Spleen (tissue), 7 donors: ENCODE data around the gene JAKMIP3.

Experiments
- POLR2A ChIP-seq, 3 donors: fragments of 450-650 bp; IDR thresholded peaks; one replicate each; pipeline ENCODE4 v1.5.1; 2017; ENCODE audit warnings: antibody characterized with exemption in 3 of 3, mild to moderate bottlenecking in 1 of 3
- POLR2AphosphoS5 ChIP-seq, 3 donors: sonication (generic); formaldehyde crosslinking; IDR thresholded peaks; one replicate each; pipeline ENCODE4 v1.5.1; 2017; ENCODE audit warnings: antibody characterized with exemption in 3 of 3
- TF ChIP-seq, protein P1 (sequence below), 11 experiments: fragments of 200-600 bp in 7 of 11; fragments of 450-650 bp in 4 of 11; sonication (generic) in 4 of 11; IDR thresholded peaks in 8 of 11; conservative IDR thresholded peaks in 3 of 11; 1 replicate in 7 of 11; 2 replicates in 4 of 11; pipeline versions ENCODE4 v1.4.0 to v1.8.0; 2016 to 2021; ENCODE audit warnings: antibody characterized with exemption in 11 of 11, inconsistent platforms in 4 of 11, mild to moderate bottlenecking in 1 of 11
- donor health status: DM: no; HTN: no; CAD: no; lungs with moderate emphysema.
- donor health status: DM: no; HTN: no; CAD: no.
- donor health status: DM: no; HTN: no; CAD: no.

DNA sequence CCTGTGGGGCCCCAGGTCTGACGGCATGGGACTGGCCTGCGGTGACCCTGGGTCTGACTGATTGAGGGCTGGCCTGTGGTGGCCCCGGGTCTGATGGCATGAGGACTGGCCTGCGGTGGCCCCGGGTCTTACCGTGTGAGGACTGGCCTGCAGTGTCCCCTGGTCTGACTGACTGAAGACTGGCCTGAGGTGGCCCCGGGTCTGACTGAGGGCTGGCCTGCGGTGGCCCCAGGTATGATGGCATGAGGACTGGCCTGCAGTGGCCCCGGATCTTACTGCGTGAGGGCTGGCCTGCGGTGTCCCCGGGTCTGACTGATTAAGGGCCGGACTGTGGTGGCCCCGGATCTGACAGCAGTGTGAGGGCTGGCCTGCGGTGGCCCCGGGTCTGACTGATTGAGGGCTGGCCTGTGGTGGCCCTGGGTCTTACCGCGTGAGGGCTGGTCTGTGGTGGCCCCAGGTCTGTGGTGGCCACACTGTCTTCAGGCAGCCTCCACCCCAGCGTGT, 10.9 kb downstream of the JAKMIP3 start:
- TF ChIP-seq, protein P1, sequence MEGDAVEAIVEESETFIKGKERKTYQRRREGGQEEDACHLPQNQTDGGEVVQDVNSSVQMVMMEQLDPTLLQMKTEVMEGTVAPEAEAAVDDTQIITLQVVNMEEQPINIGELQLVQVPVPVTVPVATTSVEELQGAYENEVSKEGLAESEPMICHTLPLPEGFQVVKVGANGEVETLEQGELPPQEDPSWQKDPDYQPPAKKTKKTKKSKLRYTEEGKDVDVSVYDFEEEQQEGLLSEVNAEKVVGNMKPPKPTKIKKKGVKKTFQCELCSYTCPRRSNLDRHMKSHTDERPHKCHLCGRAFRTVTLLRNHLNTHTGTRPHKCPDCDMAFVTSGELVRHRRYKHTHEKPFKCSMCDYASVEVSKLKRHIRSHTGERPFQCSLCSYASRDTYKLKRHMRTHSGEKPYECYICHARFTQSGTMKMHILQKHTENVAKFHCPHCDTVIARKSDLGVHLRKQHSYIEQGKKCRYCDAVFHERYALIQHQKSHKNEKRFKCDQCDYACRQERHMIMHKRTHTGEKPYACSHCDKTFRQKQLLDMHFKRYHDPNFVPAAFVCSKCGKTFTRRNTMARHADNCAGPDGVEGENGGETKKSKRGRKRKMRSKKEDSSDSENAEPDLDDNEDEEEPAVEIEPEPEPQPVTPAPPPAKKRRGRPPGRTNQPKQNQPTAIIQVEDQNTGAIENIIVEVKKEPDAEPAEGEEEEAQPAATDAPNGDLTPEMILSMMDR (IDR thresholded peaks at IDR 0.05 in 8 of 11, conservative IDR thresholded peaks at IDR 0.05 in 3 of 11) = no peak
- TF ChIP-seq POLR2AphosphoS5 (IDR thresholded peaks at IDR 0.05) (no peak), POLR2A (IDR thresholded peaks at IDR 0.05) (no peak)
